Omental fat pad (tissue), 4 donors: ENCODE measurements around the gene FREY1. TPM values are rescaled to one million over a fixed set of nuclear protein-coding genes. Genes with fewer than 3 reads are reported as not detected.

Source experiments
- ATAC-seq: fragments of 150-250 bp; one replicate; pipeline ENCODE4 v1.9.1; 2016; ENCODE audit warnings: mild to moderate bottlenecking, moderate library complexity; ENCODE audit not compliant: low FRiP score
- DNase-seq: peaks from one replicate; pipeline ENCODE4 v3.0.0-alpha.2; 2019; ENCODE audit warnings: low spot score
- CTCF ChIP-seq, 3 donors: fragments of 450-650 bp; IDR thresholded peaks; one replicate each; pipeline ENCODE4 v1.5.1; 2016 to 2017; ENCODE audit warnings: antibody characterized with exemption in 3 of 3, mild to moderate bottlenecking in 3 of 3, moderate library complexity in 2 of 3
- total RNA-seq, 4 donors: library from RNA; depleted of rRNA; stranded (reverse); fragments of >200 nt; gene quantifications; one replicate each; pipeline ENCODE4 v1.1.0, GENCODE V29; 2016

FREY1 gene
- total RNA-seq, 4 donors from 2014 or later: 1.6 TPM; not detected in 3

- TF ChIP-seq CTCF (IDR thresholded peaks at IDR 0.05): no peak
- ATAC-seq (peak; percentile 88), DNase-seq (peak; percentile 57)
Measured at GRCh38 chr11:45899448-45900174, 7.5 kb downstream of the FREY1 start.

DNA sequence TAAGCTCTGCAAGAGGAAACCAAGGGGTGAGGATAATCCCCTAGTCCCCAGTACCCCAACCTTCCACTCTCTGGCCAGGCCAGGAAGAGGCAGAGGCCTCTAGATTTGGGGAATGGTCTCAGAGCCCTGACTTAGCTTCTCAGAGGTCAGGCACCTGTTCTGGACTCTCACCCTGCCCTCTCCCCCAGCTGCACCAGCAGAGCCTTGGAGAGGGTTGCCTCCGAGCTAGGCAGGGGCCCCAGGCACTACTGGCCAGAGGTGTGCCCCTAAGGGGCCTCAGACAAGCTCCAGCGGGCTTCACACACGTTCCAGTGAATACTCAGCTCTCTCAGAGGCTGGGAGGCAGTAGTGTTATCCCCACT lies 8.0 kb downstream of the FREY1 start:
- TF ChIP-seq CTCF (IDR thresholded peaks at IDR 0.05): no peak
- ATAC-seq: no peak
- no peak for DNase-seq

DNA sequence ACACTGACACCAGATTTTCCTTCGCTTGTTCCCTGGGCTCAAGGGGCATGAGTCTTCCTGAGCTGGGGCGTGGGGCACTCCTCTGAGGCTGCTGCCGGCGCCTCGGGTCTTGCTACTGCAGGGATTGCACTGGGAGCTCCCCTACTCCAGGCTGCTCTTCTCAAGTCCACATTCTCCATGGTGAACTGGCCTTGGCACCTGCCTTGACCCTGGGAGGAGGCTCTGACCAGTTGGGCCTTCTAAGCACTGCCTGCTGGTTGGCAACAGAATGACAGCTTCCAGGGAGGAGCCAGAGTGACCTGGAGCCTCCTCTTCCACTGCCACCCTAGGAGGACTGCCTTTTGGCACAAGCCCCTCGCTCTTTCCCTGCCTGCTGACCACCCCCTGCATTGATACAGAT lies 9.5 kb downstream of the FREY1 start:
- TF ChIP-seq CTCF (IDR thresholded peaks at IDR 0.05): no peak
- DNase-seq (no peak), ATAC-seq (no peak)

GRCh38 chr11:45896422-45896984 lies 10.6 kb downstream of the FREY1 start:
- DNase-seq (no peak), ATAC-seq (no peak)
- TF ChIP-seq CTCF (IDR thresholded peaks at IDR 0.05): no peak

DNA sequence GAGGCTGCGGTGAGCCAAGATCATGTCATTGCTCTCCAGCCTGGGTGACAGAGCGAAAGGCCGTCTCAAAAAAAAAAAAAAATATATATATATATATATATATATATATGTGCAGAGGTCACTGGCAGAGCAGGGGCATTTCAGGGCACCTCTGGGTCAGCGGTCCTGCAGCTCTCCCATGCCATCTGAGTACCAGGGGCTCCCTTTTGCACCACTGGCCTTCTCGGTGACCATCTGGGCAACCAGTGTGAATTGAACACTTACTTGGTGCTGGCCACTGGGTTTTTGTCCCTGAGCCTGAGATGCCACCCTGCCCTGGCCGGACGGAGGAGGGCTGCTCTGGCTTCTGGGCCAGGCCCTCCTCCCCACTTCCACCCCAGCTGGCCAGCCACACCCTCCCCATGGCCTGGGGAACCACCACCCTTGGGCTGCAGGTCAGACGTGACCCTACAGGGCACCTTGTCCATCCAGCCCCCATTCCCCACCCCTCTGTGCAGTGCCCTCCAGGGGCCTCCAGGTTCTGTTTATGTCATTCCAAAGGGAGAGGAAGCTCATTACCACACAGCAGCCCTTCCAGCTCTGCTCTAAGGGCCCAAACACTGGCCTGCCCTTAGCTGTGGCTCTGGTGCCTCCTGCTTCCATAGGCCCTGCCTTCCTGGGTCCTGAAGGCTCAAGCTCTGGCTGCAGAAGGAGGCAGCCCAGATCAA lies 11.4 kb downstream of the FREY1 start:
- TF ChIP-seq CTCF (IDR thresholded peaks at IDR 0.05): no peak
- DNase-seq (no peak), ATAC-seq (no peak)

- no peak for TF ChIP-seq CTCF (IDR thresholded peaks at IDR 0.05)
- ATAC-seq (no peak), DNase-seq (no peak)
Measured at GRCh38 chr11:45894555-45895247, 12.4 kb downstream of the FREY1 start.
